Epithelial cell of esophagus (primary cell): Measurements from ENCODE around the gene EMC7.

Source experiments
- DNase-seq: peaks from one replicate; pipeline ENCODE4 v3.0.0; 2010; ENCODE audit warnings: low read depth
- H3K4me3 ChIP-seq: 2 replicates; pipeline ENCODE4 v1.5.1; 2011; ENCODE audit warnings: mild to moderate bottlenecking, low read length, control low read depth
- TF ChIP-seq, protein P1 (sequence below): IDR thresholded peaks from 2 replicates; pipeline ENCODE4 v1.5.1; 2011; ENCODE audit warnings: low read depth, mild to moderate bottlenecking, low read length, control low read depth, inconsistent platforms; ENCODE audit not compliant: insufficient read depth; ENCODE audit errors: missing control alignments

Gene EMC7

DNA sequence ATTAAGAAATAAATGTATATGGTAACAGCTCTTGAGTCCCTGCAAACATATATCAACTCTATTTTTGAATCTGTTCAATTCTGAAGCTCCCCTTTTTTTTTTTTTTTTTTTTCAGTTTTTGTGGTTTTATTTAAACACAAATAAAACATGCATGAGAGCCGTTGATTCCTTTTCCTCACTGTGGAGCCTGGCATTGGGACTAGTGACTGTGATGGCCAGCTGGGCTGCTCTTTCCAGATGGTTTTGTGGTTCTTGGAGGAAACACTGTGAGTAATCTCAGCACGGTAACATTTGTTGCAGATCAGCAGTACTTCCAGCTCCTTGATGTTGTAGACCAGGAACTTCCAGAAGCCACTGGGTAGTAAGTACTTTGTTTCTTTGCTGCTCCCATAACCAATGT lies 15.9 kb downstream of the EMC7 start:
- no peak for DNase-seq
- TF ChIP-seq, protein P1, sequence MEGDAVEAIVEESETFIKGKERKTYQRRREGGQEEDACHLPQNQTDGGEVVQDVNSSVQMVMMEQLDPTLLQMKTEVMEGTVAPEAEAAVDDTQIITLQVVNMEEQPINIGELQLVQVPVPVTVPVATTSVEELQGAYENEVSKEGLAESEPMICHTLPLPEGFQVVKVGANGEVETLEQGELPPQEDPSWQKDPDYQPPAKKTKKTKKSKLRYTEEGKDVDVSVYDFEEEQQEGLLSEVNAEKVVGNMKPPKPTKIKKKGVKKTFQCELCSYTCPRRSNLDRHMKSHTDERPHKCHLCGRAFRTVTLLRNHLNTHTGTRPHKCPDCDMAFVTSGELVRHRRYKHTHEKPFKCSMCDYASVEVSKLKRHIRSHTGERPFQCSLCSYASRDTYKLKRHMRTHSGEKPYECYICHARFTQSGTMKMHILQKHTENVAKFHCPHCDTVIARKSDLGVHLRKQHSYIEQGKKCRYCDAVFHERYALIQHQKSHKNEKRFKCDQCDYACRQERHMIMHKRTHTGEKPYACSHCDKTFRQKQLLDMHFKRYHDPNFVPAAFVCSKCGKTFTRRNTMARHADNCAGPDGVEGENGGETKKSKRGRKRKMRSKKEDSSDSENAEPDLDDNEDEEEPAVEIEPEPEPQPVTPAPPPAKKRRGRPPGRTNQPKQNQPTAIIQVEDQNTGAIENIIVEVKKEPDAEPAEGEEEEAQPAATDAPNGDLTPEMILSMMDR, result no peak
- H3K4me3 ChIP-seq, result no peak overlapping the region

DNA sequence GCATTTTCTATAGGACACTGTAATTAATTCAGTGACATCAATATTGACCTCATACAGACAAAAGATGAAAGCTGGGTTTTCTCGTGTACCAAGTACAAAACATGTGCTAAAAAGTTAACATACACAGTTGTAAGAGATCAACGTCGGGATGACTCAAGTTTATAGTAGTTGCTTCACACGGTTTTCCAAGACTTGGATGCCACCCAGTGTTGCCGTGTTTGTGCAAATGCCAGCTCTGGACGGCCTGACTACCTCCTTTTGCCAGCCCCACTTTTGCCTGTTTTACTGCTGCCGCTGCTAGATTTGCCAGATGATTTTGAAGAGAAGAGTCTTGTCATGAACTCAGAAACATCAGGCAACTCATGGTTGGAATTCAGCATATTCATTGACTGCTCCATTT lies 17.6 kb downstream of the EMC7 start:
- no peak overlapping the region for H3K4me3 ChIP-seq
- no peak for DNase-seq
- TF ChIP-seq, protein P1, result no peak

DNA sequence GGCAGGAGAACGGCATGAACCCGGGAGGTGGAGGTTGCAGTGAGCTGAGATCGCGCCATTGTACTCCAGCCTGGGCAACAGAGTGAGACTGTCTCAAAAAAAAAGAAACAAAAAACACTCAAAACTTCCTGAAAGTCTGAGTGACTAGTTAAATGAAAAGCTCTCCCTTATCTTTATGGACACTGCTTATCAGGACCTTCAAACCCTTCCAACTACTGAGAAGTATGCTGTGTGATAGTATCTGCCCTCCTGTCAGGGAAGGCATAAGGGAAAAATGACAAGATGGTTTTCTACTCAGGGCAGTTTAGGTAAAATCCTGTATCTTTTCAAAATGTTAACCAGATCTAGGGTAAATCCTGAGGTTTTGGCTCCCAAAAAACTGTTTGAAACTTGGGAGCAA lies 21.8 kb downstream of the EMC7 start:
- TF ChIP-seq, protein P1, result no peak
- no peak for DNase-seq
- no peak overlapping the region for H3K4me3 ChIP-seq

DNA sequence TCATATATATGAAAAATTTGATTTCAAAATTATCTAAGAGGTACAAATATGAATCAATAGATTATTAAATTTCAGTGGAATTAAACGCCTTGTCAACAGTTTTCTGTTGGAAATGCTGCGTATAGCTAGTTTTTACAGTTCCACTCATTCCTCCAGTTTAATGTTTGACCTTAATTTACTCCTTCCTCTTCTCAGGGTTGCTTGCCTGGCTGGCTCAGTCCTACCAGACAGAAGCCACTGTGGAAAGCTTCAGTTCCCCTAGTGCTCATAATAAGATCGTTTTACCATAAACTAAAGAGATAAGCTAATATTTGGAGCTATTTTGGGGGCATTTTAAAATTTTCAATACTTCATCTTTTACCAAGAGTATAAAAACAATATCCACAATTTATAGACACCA lies 22.8 kb downstream of the EMC7 start:
- DNase-seq, result no peak
- no peak overlapping the region for H3K4me3 ChIP-seq
- TF ChIP-seq, protein P1, result no peak

DNA sequence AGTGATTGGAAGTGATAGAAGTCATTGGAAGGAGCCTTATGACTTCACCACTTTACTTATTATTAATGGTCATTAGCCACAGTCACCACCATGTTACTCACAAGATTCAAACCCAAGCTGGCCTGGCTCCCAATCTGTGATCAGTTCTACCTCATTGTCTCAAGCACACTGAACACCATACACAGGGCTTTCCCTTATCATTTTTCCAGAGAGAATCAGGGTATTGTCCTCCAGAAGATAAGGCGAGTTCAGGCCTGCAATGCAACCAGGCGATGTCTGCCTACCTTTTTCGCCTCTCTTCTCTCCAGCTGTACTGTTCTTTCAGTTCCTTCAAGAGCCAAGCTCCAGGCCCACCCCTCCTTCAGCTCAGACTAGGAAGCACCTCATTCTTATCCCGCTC lies 24.9 kb downstream of the EMC7 start:
- DNase-seq, result no peak
- H3K4me3 ChIP-seq, result no peak overlapping the region
- TF ChIP-seq, protein P1, result no peak

DNA sequence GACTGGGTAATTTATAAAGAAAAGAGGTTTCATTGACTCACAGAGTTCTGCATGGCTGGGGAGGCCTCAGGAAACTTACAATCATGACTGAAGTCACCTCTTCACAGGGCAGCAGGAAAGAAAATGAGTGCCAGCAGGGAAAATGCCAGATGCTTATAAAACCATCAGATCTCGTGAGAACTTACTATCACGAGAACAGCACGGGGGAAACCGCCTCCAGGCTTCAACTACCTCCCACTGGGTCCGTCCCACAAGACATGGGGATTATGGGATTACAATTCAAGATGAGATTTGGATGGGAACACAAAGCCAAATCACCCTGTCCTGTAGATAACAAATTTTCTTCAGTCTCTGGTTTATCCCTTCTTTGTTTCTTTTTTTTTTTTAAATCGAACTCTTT lies 31.7 kb downstream of the EMC7 start:
- no peak overlapping the region for H3K4me3 ChIP-seq
- TF ChIP-seq, protein P1, result no peak
- no peak for DNase-seq

DNA sequence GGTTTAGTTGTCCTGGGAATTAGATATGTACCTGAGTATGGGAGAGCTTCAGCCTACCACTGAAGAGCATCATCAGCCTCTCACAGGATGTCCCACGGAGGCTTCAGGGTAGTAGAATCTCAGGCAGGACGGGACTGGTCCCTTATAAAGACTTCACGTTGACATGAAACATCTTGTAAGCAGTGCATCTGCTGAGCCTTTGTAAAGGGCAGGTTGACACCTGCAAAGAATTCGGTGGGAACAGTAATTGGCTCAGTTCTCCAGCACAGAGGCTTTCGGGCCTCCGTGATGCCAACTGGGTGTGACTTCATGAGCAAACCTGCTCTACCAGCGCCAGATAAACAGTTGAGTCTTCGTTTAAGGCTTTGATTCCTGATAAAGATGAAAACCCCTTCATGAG lies 35.7 kb downstream of the EMC7 start:
- DNase-seq, result peak; percentile 98
- no peak overlapping the region for H3K4me3 ChIP-seq
- TF ChIP-seq, protein P1, result no peak
